ENCODE data around the gene SLC4A9.

SLC4A9 gene, protein sequence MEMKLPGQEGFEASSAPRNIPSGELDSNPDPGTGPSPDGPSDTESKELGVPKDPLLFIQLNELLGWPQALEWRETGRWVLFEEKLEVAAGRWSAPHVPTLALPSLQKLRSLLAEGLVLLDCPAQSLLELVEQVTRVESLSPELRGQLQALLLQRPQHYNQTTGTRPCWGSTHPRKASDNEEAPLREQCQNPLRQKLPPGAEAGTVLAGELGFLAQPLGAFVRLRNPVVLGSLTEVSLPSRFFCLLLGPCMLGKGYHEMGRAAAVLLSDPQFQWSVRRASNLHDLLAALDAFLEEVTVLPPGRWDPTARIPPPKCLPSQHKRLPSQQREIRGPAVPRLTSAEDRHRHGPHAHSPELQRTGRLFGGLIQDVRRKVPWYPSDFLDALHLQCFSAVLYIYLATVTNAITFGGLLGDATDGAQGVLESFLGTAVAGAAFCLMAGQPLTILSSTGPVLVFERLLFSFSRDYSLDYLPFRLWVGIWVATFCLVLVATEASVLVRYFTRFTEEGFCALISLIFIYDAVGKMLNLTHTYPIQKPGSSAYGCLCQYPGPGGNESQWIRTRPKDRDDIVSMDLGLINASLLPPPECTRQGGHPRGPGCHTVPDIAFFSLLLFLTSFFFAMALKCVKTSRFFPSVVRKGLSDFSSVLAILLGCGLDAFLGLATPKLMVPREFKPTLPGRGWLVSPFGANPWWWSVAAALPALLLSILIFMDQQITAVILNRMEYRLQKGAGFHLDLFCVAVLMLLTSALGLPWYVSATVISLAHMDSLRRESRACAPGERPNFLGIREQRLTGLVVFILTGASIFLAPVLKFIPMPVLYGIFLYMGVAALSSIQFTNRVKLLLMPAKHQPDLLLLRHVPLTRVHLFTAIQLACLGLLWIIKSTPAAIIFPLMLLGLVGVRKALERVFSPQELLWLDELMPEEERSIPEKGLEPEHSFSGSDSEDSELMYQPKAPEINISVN

DNA sequence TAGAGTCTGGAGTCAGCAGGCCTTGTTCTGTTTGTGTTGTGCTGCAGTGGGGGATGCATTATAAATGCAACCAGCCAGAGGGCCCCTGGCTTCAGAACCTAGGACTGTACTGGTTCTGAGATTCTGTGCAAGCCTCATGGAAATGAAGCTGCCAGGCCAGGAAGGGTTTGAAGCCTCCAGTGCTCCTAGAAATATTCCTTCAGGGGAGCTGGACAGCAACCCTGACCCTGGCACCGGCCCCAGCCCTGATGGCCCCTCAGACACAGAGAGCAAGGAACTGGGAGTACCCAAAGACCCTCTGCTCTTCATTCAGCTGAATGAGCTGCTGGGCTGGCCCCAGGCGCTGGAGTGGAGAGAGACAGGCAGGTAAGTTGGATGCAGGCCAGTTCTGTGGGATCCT, at the start of gene SLC4A9:
SLC4A9 (plus strand) TSS at position 94 of the 400 bp plus-strand sequence; CDS start at position 137, 43 bp downstream.
- no peak within 1 kb of the TSS for H3K4me3 ChIP-seq (ENCODE audit: low read depth, low read length)
- no peak for DNase-seq (ENCODE audit: low read depth)
- TF ChIP-seq, protein P1, sequence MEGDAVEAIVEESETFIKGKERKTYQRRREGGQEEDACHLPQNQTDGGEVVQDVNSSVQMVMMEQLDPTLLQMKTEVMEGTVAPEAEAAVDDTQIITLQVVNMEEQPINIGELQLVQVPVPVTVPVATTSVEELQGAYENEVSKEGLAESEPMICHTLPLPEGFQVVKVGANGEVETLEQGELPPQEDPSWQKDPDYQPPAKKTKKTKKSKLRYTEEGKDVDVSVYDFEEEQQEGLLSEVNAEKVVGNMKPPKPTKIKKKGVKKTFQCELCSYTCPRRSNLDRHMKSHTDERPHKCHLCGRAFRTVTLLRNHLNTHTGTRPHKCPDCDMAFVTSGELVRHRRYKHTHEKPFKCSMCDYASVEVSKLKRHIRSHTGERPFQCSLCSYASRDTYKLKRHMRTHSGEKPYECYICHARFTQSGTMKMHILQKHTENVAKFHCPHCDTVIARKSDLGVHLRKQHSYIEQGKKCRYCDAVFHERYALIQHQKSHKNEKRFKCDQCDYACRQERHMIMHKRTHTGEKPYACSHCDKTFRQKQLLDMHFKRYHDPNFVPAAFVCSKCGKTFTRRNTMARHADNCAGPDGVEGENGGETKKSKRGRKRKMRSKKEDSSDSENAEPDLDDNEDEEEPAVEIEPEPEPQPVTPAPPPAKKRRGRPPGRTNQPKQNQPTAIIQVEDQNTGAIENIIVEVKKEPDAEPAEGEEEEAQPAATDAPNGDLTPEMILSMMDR (conservative IDR thresholded peaks at IDR 0.05; ENCODE audit: low read depth, low read length), result no peak

GRCh38 chr5:140310434-140310833, 49.6 kb upstream of the SLC4A9 start:
- no peak for DNase-seq (ENCODE audit: low read depth)
- TF ChIP-seq, protein P1 (conservative IDR thresholded peaks at IDR 0.05; ENCODE audit: low read depth, low read length), result no peak
- H3K4me3 ChIP-seq (ENCODE audit: low read depth, low read length), result no peak overlapping the region

DNA sequence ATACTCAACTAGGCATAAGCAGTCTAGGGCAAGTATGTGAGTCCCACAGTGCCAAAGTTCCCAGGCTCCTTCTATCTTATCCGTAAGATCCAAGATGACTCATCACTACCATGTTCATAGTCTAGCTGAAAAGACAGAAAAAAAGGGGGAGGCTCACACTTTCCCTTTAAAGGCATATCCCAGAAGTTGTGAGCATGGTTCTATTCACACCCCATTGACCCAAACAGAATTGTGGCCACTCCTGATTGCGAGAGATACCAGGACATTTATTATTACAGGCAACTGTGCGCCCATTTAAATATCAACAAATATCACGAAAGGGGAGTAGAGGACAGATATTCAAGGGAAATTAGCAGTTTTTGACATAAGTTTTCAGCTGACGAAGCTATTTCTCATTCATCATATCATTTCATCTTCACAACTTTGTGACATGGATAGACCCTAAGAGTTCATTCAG, 49.0 kb upstream of the SLC4A9 start:
- TF ChIP-seq, protein P1 (conservative IDR thresholded peaks at IDR 0.05; ENCODE audit: low read depth, low read length), result no peak
- DNase-seq (ENCODE audit: low read depth), result peak; percentile 85
- H3K4me3 ChIP-seq (ENCODE audit: low read depth, low read length), result no peak overlapping the region

GRCh38 chr5:140312067-140312790, 47.8 kb upstream of the SLC4A9 start:
- TF ChIP-seq, protein P1 (conservative IDR thresholded peaks at IDR 0.05; ENCODE audit: low read depth, low read length), result no peak
- DNase-seq (ENCODE audit: low read depth), result peak; percentile 76
- H3K4me3 ChIP-seq (ENCODE audit: low read depth, low read length), result no peak overlapping the region

GRCh38 chr5:140312791-140313189, 47.2 kb upstream of the SLC4A9 start:
- TF ChIP-seq, protein P1 (conservative IDR thresholded peaks at IDR 0.05; ENCODE audit: low read depth, low read length), result no peak

DNA sequence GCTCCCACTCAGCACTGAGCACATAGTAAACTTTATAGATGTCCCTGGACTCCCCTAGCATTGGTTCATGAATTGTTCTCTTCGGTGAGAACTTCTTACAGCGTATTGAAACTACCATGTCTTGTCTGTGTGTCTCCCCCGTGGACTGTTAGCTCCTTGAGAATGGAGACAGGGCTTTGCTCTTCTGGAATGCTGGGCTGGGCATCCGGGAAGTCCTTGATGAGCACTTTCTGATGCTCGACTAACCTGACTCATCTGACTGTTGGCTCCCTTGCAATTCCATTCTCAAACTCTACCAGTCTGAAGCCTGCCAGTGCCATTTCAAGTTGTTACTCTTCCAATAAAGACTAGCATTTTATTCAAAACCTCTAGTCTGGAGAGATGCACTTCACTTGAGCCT, 42.1 kb upstream of the SLC4A9 start:
- TF ChIP-seq, protein P1 (conservative IDR thresholded peaks at IDR 0.05; ENCODE audit: low read depth, low read length), result no peak
- DNase-seq (ENCODE audit: low read depth), result peak; percentile 21
- H3K4me3 ChIP-seq (ENCODE audit: low read depth, low read length), result no peak overlapping the region

More at GRCh38 chr5:140312791-140313189, 47.2 kb upstream of the SLC4A9 start:
- no peak overlapping the region for H3K4me3 ChIP-seq (ENCODE audit: low read depth, low read length)
- DNase-seq (ENCODE audit: low read depth), result no peak
